Measurements from ENCODE around the gene REV1. TPM values are rescaled to one million over a fixed set of nuclear protein-coding genes. Genes with fewer than 3 reads are reported as not detected.

Gene REV1
- total RNA-seq, 2 experiments from 2014 or later, result 51.6 to 68.1 TPM

DNA sequence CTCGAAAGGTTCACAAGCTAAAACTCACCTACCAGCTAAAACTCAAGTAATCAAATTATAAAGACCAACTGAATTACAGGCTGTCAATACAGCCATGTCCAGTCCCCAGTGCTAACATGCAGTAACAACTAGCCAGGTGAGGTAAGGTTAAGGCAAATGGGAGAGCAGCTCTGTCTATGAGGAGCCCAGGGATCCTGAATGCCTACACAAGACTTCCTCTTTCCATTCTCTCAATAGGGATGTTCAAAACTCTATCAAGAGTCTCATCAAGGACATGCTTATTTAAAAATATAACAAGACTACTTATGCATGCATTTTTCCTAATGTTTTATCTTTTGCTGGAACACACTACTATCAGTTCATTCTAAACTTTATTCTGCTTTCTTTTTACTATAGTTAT, 20.4 kb downstream of the REV1 start:
- intact Hi-C loops (cut with micrococcal nuclease; ENCODE audit: unreplicated experiment), result no loop called here
- no peaks in the 10 kb centered on the region for H4K20me1 ChIP-seq (ENCODE audit: insufficient read depth, low read length)

DNA sequence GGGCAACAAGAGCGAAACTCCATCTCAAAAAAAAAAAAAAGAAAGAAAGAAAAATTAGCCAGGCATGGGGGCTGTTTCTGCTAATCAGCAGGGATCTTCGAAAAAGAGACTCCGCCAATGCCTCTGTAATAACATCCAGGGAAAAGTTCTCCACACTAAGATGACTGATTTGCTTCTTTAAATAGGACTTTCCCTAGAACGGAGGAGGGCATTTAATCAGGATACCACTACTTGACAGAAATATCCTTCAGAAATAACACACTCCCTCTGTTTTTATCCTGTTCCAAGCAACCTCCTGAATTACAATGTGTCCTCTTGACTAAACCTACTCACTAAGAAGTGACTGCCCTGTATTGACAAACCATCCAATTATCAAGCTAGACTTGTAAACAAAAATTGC, 21.7 kb downstream of the REV1 start:
- POLR2A ChIA-PET, result no interaction called here
- no TSS peak for BruUV-seq (replicated peaks)
- no peak for DNase-seq (ENCODE audit: low spot score)

More for the DNA sequence above, 20.4 kb downstream of the REV1 start:
- BruUV-seq (replicated peaks), result no TSS peak
- ChIA-PET CTCF (ENCODE audit: unreplicated experiment) (no interaction called here), POLR2A (interaction anchor here (0.6 kb wide), 1 partner anchor 76 kb away, joined by 3 read pairs; no protein-coding TSS in a partner anchor)
- Histone ChIP-seq H3K4me2 (ENCODE audit: low read length) (no peak overlapping the region), H3K9me3 (ENCODE audit: low read length) (peaks cover 21% of the 10 kb centered on the region; the same call in 1 of the 2 replicates), H3K27ac (ENCODE audit: low read depth, low read length, poor library complexity, severe bottlenecking) (no peak overlapping the region), H2AFZ (ENCODE audit: low read length) (no peak overlapping the region), H3K4me1 (ENCODE audit: insufficient read depth, low read length, poor library complexity, severe bottlenecking) (no peaks in the 10 kb centered on the region), H3K36me3 (ENCODE audit: insufficient read depth, low read length) (peaks cover 29% of the 10 kb centered on the region), H3K9me2 (ENCODE audit: insufficient read depth, low read length) (no peaks in the 10 kb centered on the region), H3K79me2 (ENCODE audit: insufficient read depth, low read depth, low read length) (peaks cover 87% of the 10 kb centered on the region), H3K4me3 (ENCODE audit: low read depth, low read length, poor library complexity, severe bottlenecking) (no peak overlapping the region)
- no peak for DNase-seq (ENCODE audit: low spot score)
- TF ChIP-seq, protein P1, sequence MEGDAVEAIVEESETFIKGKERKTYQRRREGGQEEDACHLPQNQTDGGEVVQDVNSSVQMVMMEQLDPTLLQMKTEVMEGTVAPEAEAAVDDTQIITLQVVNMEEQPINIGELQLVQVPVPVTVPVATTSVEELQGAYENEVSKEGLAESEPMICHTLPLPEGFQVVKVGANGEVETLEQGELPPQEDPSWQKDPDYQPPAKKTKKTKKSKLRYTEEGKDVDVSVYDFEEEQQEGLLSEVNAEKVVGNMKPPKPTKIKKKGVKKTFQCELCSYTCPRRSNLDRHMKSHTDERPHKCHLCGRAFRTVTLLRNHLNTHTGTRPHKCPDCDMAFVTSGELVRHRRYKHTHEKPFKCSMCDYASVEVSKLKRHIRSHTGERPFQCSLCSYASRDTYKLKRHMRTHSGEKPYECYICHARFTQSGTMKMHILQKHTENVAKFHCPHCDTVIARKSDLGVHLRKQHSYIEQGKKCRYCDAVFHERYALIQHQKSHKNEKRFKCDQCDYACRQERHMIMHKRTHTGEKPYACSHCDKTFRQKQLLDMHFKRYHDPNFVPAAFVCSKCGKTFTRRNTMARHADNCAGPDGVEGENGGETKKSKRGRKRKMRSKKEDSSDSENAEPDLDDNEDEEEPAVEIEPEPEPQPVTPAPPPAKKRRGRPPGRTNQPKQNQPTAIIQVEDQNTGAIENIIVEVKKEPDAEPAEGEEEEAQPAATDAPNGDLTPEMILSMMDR (conservative IDR thresholded peaks at IDR 0.05; ENCODE audit: low read length), result no peak
- TF ChIP-seq EZH2phosphoT487 (IDR thresholded peaks at IDR 0.05; ENCODE audit: borderline replicate concordance, low read depth, low read length), result no peak

DNA sequence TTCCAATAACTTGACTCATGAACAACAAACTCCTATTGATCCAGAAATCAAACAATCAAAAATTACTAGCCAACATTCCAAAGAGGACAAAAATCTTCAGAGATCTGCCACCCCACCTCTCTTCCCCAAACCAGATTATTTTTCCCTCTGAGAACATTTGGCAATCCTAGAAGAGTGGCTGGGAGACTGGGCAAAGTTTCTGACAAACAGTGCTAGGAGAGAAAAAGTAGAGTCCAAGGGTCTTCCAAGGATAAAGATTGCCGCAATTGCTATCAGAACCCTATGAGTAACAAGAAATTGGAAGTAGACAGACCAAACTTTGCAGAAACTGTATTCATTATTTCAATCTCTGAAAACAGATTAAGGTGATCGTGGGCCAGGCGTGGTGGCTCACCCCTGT, 22.4 kb downstream of the REV1 start:
- no peaks in the 10 kb centered on the region for H4K20me1 ChIP-seq (ENCODE audit: insufficient read depth, low read length)
- no peak overlapping the region for H3K4me3 ChIP-seq (ENCODE audit: low read depth, low read length, poor library complexity, severe bottlenecking)
- BruUV-seq (replicated peaks), result no TSS peak
- peaks cover 44% of the 10 kb centered on the region for H3K36me3 ChIP-seq (ENCODE audit: insufficient read depth, low read length)
- intact Hi-C loops (cut with micrococcal nuclease; ENCODE audit: unreplicated experiment), result no loop called here
- DNase-seq (ENCODE audit: low spot score), result no peak
- no peak overlapping the region for H3K27ac ChIP-seq (ENCODE audit: low read depth, low read length, poor library complexity, severe bottlenecking)
- no peak overlapping the region for H3K4me2 ChIP-seq (ENCODE audit: low read length)
- CTCF ChIA-PET (ENCODE audit: unreplicated experiment), result no interaction called here
- H3K4me1 ChIP-seq (ENCODE audit: insufficient read depth, low read length, poor library complexity, severe bottlenecking), result no peaks in the 10 kb centered on the region
- POLR2A ChIA-PET, result interaction anchor here (0.6 to 1.1 kb wide), 2 partner anchors 16 to 56 kb away, joined by 3 to 4 read pairs; no protein-coding TSS in a partner anchor
- H3K79me2 ChIP-seq (ENCODE audit: insufficient read depth, low read depth, low read length), result peaks cover 77% of the 10 kb centered on the region
- H3K9me3 ChIP-seq (ENCODE audit: low read length), result peaks cover 26% of the 10 kb centered on the region; the same call in 1 of the 2 replicates
- TF ChIP-seq EZH2phosphoT487 (IDR thresholded peaks at IDR 0.05; ENCODE audit: borderline replicate concordance, low read depth, low read length), result no peak
- TF ChIP-seq, protein P1 (conservative IDR thresholded peaks at IDR 0.05; ENCODE audit: low read length), result no peak
- H3K9me2 ChIP-seq (ENCODE audit: insufficient read depth, low read length), result no peaks in the 10 kb centered on the region
- H2AFZ ChIP-seq (ENCODE audit: low read length), result no peak overlapping the region

More for the DNA sequence above, 21.7 kb downstream of the REV1 start:
- Histone ChIP-seq H3K4me3 (ENCODE audit: low read depth, low read length, poor library complexity, severe bottlenecking) (no peak overlapping the region), H3K36me3 (ENCODE audit: insufficient read depth, low read length) (peaks cover 40% of the 10 kb centered on the region), H3K4me2 (ENCODE audit: low read length) (no peak overlapping the region), H2AFZ (ENCODE audit: low read length) (no peak overlapping the region), H3K4me1 (ENCODE audit: insufficient read depth, low read length, poor library complexity, severe bottlenecking) (no peaks in the 10 kb centered on the region), H3K27ac (ENCODE audit: low read depth, low read length, poor library complexity, severe bottlenecking) (no peak overlapping the region), H3K9me2 (ENCODE audit: insufficient read depth, low read length) (no peaks in the 10 kb centered on the region), H3K79me2 (ENCODE audit: insufficient read depth, low read depth, low read length) (peaks cover 84% of the 10 kb centered on the region), H4K20me1 (ENCODE audit: insufficient read depth, low read length) (no peaks in the 10 kb centered on the region), H3K9me3 (ENCODE audit: low read length) (peaks cover 25% of the 10 kb centered on the region; the same call in 1 of the 2 replicates)
- TF ChIP-seq EZH2phosphoT487 (IDR thresholded peaks at IDR 0.05; ENCODE audit: borderline replicate concordance, low read depth, low read length), result no peak
- TF ChIP-seq, protein P1 (conservative IDR thresholded peaks at IDR 0.05; ENCODE audit: low read length), result no peak
- CTCF ChIA-PET (ENCODE audit: unreplicated experiment), result no interaction called here
- intact Hi-C loops (cut with micrococcal nuclease; ENCODE audit: unreplicated experiment), result no loop called here
